HG03432 (cell line): Measurements from ENCODE around the gene CELF2.

Source experiments
- ATAC-seq: cut with Tn5 transposase; IDR thresholded peaks from one replicate; pipeline ENCODE4 v1.9.1; 2021; ENCODE audit warnings: mild to moderate bottlenecking, moderate library complexity; ENCODE audit not compliant: unreplicated experiment

CELF2 gene

GRCh38 chr10:11020548-11020942, 2.9 kb downstream of the CELF2 start:
- no peak for ATAC-seq

DNA sequence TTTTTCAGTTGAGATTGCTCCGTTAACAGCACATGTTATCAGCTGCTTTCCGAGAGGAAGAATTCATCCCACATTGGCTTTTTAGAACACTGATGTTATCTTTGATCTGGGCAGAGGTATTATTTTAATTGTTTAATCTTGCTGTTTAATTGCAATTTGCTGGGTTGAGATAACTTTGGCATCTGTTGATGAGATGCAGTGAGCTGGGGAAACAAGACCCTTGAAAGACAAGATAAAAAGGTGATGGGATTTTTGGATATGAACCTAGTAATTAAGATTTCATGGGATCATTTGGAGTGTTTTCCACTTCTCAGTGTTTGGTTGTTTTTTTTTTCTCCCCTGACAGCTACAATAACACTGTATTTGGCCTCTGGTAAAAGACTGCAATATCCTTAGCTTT, 4.5 kb downstream of the CELF2 start:
- no peak for ATAC-seq

- no peak for ATAC-seq
These were observed 5.6 kb downstream of the CELF2 start for GRCh38 chr10:11023009-11023953.

DNA sequence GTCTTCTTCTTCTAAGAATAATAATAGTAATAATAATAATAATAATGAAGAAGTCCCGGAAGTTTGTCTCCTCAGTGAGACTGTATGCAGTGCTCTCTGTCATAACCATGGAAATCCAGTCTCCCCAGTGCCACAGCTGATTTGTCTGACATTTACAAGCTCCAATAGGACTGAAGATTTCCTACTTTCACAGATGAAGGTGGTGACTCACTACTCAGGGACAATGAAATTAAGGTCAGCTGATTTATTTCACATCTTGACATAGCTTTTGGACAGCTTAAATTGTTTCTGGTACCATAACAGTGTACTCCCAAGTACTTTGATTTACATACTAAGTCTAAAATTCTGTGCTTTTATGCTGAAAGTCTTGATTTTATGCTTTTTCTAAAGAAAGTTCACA, 6.9 kb downstream of the CELF2 start:
- ATAC-seq, result no peak

- no peak for ATAC-seq
These were observed 8.3 kb downstream of the CELF2 start for GRCh38 chr10:11025978-11026377.

- no peak for ATAC-seq
These were observed 9.1 kb downstream of the CELF2 start for GRCh38 chr10:11026773-11027172.

DNA sequence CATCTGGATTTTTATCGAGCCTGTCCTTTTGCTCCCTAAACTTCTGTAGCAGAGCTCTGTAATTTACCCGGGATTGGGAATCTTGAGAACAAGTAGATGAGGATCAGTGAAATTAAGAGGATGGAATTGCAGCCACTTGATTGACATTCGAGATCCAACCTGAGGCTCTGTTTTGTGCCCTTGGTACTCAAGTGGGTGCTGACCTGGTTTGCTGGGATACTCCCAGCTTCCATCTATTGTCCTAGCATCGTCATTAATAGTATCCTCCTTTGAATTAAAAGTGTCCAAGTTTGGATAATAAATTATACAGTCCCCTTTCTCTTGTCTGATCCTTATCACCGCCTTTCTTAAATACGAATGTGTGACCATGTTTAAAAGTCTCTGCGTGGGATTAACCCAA, 17.1 kb downstream of the CELF2 start:
- ATAC-seq, result no peak

DNA sequence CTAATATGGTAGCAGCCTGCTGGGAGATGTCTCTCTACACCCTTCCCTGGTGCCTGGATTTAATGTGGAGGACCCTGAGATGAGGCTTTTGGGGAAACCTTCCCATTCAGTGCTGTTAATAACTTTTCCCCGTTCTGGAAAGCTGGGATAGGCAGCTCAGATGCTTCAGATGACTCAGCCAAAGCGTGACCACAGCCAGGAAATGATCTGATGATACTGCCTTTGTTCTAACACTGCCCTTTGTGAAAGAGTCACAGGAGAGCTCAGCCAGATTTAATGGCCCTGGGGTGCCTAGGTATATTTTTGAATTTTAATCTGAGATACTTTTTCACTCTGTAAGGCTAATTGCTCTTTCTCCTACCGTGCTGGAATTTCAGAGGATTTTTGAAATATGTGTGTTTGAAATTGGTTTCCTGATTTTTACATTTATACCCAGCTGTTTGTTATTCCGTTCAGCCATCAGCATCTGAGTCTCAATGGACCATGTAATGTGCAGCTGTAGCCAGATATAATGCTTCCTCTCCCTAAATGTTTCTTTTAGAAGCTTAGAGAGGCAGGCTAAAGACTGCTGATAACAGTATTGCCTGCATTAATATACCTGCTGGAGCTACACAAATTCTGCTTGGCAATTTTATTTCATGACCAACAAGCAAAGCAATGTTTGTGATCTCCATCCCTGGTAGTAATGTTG, 17.8 kb downstream of the CELF2 start:
- ATAC-seq, result no peak

GRCh38 chr10:11036424-11037011, 18.8 kb downstream of the CELF2 start:
- no peak for ATAC-seq

- no peak for ATAC-seq
These were observed 20.3 kb downstream of the CELF2 start for GRCh38 chr10:11037991-11038390.

DNA sequence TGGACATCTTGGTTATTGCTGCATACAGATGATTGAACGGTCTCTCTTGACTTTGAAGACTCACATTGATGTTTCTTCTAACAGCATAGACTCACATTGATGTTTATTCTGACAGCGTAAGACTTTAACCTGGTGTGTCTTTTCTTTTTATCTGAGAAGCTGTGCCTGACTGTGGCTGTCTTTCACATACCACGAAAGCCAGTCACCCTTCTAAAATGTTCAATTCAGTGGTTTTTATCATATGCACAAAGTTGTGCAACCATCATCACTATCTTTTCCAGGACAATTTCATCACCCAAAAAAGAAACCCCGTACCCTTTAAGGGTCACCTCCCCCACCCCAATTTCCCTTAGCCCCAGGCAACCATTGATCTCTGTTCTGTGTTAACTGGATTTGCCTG, 24.7 kb downstream of the CELF2 start:
- ATAC-seq, result no peak

- no peak for ATAC-seq
These were observed 25.4 kb downstream of the CELF2 start for GRCh38 chr10:11043039-11043438.

DNA sequence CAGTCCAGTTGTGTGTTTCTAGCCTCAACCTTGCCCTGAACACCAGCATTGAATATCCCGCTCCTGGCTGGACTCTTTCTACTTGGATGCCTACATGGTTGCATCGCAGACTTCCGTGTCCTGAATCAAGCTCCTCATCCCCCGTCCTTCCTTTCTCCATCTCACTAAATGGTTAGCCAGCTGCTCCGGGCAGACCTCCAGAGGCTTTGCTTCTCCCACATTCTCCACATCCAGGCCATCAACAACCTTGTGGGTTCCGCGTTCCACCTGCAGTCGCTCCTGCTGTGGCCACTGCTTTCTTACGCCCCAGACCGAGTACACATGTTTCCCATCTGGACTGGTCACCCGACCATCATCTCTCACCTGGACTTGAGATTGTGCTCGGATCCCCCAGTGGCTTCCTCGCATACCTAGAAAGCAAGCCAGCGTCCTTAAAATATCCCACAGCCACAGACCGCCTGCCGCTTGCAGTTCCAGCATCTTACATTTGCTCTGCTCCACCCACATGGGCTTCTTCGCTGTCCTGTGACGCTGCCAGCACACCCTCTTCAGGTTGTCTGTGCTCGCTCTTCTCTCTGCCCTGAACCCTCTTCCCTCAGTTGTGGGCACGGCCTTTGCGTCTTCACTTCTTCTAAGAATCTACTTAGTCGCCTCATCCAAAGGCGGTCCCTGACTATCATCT, 25.9 kb downstream of the CELF2 start:
- ATAC-seq, result no peak

GRCh38 chr10:11045487-11045886, 27.8 kb downstream of the CELF2 start:
- ATAC-seq, result no peak

GRCh38 chr10:11045995-11046775, 28.5 kb downstream of the CELF2 start:
- no peak for ATAC-seq

- ATAC-seq, result no peak
These were observed 29.1 kb downstream of the CELF2 start for GRCh38 chr10:11046776-11047160.

- ATAC-seq, result no peak
These were observed 31.1 kb downstream of the CELF2 start for GRCh38 chr10:11048707-11049278.

- ATAC-seq, result no peak
These were observed 32.1 kb downstream of the CELF2 start for GRCh38 chr10:11049806-11050205.

DNA sequence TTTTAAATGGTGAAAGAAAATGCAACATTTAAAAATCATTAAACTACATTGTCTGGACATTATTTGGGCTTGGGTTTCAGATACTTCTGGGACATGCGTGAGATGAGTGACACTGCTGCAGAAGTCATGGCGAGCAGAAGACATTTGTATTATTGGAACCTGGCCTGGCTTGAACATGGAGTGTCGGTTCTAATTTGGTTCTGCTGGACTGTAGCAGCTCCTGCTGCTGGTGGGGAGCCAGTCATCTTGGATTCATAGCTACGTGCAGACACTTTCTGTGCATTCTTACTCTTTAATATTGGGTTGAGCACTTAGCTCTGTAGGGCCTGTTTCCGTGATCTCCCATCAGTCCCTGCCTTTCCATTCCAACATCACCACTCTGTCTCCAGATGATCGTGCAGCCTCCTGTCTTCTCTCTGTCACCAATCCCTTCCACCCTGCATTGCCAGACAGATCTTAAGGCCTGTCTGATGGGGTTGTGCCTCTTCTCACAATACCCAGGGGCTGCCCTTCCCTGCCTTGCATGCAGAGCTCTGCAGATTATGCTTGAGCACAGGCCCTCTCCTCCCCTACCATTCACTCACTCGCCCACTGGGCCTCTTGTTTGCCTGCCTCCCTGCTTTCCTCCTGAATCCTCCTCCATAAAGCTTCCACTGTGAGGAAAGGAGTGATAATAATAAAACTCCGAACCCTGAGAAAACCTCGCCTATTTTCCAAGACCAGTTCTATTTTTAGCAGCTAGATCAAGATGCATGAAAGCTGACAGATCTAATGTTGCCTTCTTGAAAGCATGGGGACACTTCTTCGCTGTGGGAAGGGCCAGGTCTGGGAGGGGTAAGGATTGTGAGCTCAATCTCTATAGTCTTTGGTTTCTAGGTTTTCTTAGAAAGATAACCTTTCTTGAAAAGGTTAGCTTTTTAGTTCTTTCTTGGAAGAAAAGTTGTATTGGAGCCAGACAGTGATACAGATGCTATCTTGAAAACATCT, 32.9 kb downstream of the CELF2 start:
- no peak for ATAC-seq
